Fibroblast of the aortic adventitia (primary cell): Measurements from ENCODE around the gene MDH2. TPM values are rescaled to one million over a fixed set of nuclear protein-coding genes. Genes with fewer than 3 reads are reported as not detected.

Source experiments
- DNase-seq: peaks from one replicate; pipeline ENCODE4 v3.0.0-alpha.2; 2010; ENCODE audit warnings: low read depth
- H3K4me3 ChIP-seq: 2 replicates; pipeline ENCODE4 v1.5.1; 2011; ENCODE audit warnings: low read depth, mild to moderate bottlenecking, control low read depth, low read length, moderate library complexity
- CTCF ChIP-seq: IDR thresholded peaks from 2 replicates; pipeline ENCODE4 v1.5.1; 2011; ENCODE audit warnings: mild to moderate bottlenecking, low read length, control low read depth, inconsistent platforms; ENCODE audit not compliant: insufficient read depth
- total RNA-seq: library from RNA; depleted of rRNA; stranded (reverse); fragments of >200 nt; gene quantifications from 2 replicates; pipeline ENCODE4 v1.2.3, GENCODE V29; 2012; ENCODE audit warnings: low replicate concordance

The MDH2 gene
- total RNA-seq, 1 donor, result 43.8 TPM

GRCh38 chr7:76063525-76063924 is 15.6 kb downstream of the MDH2 start:
- H3K4me3 ChIP-seq, result no peak overlapping the region
- no peak for TF ChIP-seq CTCF
- no peak for DNase-seq

DNA sequence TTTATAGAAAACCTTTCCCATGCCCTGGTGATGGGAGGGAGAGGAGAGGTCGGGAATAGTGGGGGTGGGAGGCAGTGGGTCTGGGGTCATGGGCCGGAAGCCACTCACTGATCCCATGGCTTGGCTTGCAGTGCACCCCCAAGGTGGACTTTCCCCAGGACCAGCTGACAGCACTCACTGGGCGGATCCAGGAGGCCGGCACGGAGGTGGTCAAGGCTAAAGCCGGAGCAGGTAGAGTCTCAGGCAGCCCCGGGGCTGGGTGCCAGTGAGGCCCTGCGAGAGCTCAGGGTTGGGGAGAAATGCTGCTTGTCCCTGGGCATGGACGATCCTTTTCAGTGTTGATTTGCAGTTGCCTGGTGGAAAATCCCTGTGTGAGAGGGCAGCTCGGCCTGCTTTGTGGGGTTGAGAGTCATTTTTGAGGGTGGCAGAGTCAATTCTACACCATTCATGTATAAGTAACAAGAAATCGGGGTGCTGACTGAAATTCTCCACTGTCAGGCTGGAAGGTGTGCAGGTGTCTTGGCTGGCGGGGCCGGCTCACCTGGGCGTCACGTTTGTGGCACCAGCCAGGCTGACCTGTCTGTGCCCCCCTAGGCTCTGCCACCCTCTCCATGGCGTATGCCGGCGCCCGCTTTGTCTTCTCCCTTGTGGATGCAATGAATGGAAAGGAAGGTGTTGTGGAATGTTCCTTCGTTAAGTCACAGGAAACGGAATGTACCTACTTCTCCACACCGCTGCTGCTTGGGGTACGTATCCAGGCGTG is 16.5 kb downstream of the MDH2 start:
- no peak for TF ChIP-seq CTCF
- no peak overlapping the region for H3K4me3 ChIP-seq
- no peak for DNase-seq

GRCh38 chr7:76065016-76065612 is 17.2 kb downstream of the MDH2 start:
- H3K4me3 ChIP-seq, result no peak overlapping the region
- no peak for DNase-seq

DNA sequence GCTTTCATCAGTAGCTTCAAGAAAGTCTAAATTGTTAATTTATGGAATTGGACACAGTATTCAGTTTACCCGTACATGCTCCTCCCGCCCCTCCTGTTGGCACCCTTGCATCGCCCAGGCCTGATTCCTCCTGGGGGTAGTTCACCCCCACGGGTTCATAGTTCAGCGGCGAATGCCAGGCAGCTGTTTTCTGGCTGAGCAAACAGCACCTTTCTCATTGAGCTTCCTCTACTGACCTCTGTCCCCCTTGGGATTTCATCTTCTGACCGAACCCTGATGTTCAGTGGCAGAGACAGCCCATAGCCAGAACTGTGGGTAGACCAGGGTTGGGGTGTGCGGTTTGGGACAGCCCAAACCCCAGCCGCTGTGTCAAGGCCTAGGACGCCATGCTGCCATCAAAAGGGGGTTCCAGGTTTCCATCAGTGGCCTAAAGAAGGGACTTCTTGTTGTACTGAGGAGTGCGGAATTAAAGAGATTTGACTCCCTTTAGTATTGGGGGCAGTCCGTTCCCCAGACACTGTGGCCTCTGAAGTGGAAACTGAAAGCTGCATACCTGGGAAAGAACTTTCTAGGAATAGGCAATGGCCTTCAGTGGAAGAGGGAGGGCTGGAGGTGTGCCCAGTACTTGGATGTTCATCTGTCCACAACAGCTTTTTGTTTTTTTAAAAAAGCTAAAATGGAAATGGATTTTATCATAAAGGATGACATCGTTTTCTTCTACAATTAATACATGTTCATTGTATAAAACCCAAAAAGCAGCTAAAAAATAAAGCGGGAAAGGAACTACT is 19.0 kb downstream of the MDH2 start:
- no peak for DNase-seq
- TF ChIP-seq CTCF, result no peak
- no peak overlapping the region for H3K4me3 ChIP-seq

More at GRCh38 chr7:76065016-76065612, 17.2 kb downstream of the MDH2 start:
- TF ChIP-seq CTCF, result no peak

DNA sequence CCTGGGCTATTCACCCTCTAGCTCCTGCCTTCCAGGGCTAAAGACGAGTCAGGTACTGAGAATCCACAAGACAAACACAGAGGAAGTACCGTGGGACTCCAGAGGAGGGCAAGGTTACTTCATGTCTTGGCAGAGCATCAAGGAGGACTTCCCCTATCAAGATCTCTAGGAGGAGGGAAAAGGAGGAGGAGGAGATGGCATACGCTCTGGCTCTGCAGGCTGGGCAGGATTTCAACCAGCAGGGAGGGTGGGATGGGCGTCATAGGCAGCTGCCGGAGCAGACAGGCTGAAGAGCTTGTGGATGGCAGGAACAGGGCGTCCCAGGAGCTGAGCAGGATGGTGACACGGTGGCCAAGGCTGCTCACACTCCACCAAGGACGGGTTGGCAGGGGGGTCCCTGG is 21.3 kb downstream of the MDH2 start:
- peak; percentile 91 for DNase-seq
- no peak overlapping the region for H3K4me3 ChIP-seq
- TF ChIP-seq CTCF, result peak; percentile 57

DNA sequence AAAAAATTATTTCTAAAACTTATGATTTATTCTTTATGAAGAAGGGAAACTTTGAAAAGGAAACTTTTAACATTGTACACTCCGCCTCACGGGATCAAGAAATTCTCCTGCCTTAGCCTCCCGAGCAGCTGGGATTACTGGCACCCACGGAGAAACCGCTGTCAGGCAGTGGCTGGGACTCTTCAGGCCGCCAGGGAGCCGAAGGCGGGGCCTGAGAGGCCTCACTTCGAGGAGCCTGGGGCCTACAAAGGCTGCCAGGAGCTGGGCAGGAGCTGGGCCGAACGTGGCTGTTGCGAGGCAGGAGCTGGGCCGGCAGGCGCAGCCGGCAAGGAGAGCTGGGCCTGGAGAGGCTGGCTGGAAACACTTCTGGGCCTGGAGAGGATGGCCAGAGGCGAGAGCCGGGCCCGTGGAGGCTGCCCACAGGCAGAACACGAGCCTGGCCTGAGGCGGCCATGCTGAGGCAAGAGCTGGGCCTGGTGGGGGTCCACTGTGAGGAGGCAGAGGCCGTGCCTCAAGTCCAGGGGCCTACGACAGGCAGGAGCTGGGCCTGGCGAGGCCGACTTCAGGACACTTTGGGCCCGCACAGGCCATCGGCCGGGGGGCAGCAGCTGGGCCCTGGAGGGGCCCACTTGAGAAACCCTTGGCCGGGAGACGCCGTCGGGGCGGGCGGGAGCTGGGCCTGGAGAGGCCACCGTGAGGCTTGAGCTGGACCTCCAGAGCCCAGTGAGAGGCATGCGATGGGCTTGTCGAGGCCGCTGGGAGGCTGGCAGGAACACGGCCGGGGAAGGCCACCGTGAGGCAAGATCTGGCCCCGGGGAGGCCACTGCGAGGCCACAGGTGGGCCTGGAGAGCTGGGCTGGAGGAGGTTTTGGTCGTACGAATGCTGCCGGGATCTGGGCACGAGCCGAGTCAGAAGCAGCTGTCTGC is 23.7 kb downstream of the MDH2 start:
- TF ChIP-seq CTCF, result no peak
- H3K4me3 ChIP-seq, result no peak overlapping the region
- peak; percentile 64 for DNase-seq
